NCI-H345 treated with DMSO at 0.1 percent for 48 hours (cell line): ENCODE results near the gene COTL1.

ENCODE experiments used
- DNase-seq: peaks from one replicate; lab custom pipeline; 2025; ENCODE audit not compliant: unreplicated experiment; lab: John Stamatoyannopoulos, UW

COTL1 gene

GRCh38 chr16:84554627-84555328 lies 63.1 kb downstream of the COTL1 start:
- no peak for DNase-seq

- no peak for DNase-seq
Observed at GRCh38 chr16:84553873-84554399, 63.9 kb downstream of the COTL1 start.

- DNase-seq = no peak
Observed at GRCh38 chr16:84552135-84552534, 65.7 kb downstream of the COTL1 start.

GRCh38 chr16:84550096-84550495 lies 67.8 kb downstream of the COTL1 start:
- DNase-seq = no peak

- no peak for DNase-seq
Observed at GRCh38 chr16:84548971-84549844, 68.7 kb downstream of the COTL1 start.

- no peak for DNase-seq
Observed at GRCh38 chr16:84548508-84548907, 69.4 kb downstream of the COTL1 start.

DNA sequence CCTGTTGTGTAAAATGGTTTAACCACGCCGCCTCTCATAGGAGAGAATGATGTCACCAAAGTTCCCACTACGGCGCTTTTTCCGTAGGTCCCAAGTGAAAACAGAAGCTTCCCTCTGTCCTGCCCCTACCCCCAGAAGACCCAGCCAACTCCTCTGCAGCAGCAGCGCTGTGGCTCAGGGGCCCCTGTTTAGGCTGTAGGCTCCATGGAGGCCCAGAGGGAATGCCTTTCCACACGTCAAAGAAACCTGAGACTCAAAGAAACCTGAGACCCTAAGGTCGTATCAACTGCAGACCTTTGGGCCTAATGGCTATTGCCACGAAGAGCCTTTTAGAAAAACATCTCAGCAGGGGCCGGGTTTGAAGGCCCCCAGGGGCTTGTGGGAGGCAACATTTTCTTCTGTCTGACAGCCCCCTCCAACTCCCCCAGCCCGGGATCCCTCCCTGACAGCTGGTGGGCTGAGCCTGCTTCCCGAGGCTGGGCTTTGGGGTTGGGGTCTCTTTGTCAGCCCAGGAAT lies 70.3 kb downstream of the COTL1 start:
- DNase-seq = no peak

GRCh38 chr16:84546669-84547545 lies 71.0 kb downstream of the COTL1 start:
- no peak for DNase-seq

DNA sequence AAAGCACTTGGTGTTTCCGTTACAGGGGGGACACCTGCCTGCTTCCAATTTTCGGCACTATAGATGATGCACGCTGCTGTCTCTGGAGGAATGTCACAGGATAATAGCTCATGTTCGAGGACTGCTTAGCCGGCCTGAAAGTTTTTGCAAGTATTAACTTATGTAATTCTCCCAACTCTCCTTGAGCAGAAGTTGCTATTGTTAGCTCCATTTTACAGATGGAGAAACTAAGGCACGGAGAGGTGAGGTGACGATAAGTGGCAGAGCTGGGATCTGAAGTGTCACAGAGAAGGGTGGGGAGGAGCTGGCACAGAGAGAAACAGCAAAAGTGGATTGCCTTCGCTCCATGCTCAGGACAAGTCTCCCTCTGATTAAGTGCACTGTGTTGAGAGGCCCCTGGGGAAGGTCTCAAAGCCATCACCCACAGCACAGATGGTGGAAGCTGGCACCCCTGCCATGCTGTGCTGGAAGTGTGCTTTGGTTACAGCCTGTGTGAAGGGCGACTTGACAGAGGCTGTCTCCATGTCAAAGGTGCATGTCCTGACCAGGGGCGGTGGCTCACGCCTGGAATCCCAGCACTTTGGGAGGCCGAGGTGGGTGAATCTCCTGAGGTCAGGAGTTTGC lies 72.7 kb downstream of the COTL1 start:
- DNase-seq = no peak

DNA sequence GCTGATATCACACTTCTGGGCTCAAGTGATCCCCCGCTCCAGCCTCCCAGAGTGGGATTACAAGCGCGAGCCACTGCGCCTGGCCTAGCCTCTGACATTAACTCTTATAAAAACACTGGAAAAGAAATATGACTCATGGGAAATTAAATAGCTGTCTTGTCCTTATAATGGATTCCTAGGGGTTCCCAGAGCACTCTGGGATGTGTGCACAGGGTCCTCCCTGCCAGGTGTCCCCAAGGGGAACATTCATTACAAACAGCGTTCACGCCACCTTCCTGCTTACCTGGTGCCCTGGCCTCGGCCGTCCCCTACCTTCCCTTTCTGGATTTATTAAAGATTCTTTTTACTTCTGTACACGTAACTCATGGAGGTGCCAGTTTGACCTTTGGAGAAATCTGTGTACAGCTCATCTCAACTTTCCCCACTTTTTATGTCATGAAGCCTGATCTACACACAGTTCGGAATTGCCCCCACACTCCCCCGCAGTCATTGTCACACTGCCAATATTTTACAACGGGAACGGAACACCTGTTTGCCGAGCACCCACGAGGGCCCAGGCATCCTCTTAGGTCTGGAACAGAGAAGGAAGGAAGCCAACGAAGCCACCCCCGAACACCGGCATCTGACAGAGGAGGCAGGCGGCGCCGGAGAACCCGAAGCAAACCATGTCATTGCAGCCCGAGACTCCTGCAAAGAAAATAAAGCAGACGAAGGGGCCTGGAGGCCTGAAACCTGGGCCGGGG lies 73.7 kb downstream of the COTL1 start:
- peak; percentile 54 for DNase-seq

- DNase-seq = no peak
Observed at GRCh38 chr16:84543253-84543652, 74.6 kb downstream of the COTL1 start.

DNA sequence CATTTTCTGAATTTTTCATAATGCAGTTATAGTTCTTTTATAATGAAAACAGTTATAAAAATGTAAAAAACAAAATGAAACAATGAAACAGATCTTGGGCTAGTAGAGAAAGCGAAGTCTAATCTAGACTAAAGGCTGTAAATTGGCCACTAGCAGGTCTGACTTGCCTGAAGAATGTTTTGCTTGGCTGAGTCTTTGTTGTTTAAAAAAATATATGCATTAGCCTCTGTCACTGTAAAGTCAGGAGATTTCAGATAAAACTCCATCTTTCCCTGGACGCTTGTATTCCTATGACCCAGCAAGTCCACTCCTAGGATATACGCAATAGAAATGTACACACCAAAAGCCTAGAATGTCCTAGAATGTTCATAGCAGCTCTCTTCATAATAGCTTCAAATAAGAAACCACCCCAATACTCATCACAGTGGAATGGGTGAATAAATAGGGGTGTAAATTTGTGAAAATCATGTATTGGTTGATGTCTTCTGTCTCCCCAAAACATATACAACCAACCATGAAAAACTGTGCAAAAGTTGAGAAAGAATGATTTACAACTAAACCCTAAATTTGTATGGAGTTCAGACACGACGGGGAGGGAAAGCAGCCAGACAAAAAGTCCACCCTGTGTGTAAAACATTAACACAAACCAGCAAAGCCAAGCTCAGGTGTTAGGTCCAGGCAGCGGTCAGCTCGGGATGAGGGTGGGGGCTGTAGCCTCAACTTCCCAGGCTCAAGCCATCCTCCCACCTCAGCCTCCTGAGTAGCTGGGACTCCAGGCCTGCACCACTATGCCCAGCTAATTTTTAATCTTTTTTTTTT lies 75.7 kb downstream of the COTL1 start:
- DNase-seq = no peak

DNA sequence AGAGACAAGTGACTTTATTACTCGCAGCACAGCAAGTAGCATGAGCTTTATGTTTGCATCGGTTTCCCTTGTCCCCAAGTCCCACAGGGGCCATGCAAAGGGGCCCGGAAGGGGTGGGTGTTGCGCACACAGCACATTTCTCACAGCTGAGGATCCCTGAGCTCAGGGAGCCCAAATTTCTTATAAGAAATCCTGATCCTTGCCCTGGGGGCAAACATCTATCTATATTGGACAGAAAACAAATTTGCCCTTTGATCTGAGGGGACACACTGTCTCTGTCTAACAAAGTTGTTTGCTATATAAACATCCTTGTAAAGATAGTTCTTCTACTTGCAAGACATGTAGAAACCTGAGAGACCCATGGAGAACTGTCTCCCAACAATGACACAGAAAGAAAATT lies 77.7 kb downstream of the COTL1 start:
- DNase-seq = no peak

DNA sequence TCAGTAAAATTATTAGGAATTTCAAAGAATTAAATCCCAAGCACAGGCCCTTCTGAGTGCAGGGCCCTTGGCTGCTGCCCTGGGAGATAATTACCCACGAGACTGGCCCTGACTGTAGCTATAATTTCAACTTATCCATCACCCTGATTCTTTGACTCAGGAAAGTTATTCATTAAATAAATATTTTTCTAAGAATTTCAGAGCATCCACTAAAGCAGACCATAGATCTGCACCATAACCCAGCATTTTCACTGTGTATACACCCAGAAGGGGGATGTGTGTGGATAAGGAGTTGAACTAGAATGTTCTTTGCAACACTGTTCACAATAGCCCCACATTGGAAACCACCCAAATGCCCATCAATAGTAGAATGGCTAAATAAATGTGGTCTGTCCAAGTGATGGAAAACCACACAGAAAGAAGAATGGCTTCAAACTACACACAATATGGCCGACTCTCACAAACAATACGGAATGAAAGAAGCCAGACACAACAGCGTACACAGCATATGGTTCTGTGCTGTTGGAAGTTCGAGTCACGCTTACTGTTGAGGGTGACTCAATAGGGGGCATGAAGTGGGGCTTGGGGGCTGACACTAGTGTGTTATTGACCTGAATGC lies 79.5 kb downstream of the COTL1 start:
- no peak for DNase-seq

GRCh38 chr16:84537491-84538151 lies 80.3 kb downstream of the COTL1 start:
- DNase-seq = peak; percentile 42

DNA sequence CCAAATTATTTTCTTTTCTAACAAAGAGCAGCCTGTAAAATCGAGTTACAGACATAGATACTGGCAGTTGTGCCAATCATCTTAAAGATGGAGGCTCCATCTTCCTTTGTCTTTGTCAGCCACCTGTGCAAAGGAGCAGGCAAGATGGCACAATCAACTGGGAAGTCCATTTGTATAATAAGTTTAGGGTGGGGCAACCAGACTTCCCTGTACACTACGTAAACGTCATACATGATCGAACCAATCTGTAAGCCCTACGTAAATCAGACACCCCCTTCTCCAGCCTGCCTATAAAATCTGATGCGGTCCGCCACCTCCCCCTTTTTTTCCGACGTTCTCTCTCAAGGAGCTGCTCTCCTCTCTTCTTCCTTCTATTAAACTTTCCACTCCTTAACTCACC lies 82.0 kb downstream of the COTL1 start:
- DNase-seq = no peak

DNA sequence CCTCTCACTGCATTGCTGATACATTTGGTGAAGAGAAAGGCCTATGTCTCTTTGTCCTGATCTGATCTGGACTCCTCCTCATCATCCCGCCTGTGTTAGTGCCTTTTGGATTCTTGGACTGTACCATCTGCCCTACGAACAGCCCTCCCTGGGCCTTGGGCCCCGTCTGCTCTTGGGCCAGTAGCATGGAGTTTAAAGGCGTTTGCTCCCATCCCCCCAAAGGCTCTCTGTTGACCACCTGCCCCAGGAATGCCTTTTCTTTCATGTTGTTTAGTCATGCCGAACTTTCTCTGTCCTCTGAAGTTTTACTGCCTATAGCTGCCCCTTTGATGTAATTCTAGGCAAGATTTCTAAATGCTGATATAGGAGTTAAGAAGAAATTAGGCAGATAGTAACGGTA lies 82.5 kb downstream of the COTL1 start:
- DNase-seq = no peak

GRCh38 chr16:84534815-84535214 lies 83.1 kb downstream of the COTL1 start:
- no peak for DNase-seq
